GM21737 (cell line): ENCODE measurements around the gene TLL1.

ENCODE experiments used
- ATAC-seq: cut with Tn5 transposase; IDR thresholded peaks from one replicate; pipeline ENCODE4 v1.9.1; 2021; ENCODE audit warnings: mild to moderate bottlenecking, moderate library complexity; ENCODE audit not compliant: unreplicated experiment

The TLL1 gene

DNA sequence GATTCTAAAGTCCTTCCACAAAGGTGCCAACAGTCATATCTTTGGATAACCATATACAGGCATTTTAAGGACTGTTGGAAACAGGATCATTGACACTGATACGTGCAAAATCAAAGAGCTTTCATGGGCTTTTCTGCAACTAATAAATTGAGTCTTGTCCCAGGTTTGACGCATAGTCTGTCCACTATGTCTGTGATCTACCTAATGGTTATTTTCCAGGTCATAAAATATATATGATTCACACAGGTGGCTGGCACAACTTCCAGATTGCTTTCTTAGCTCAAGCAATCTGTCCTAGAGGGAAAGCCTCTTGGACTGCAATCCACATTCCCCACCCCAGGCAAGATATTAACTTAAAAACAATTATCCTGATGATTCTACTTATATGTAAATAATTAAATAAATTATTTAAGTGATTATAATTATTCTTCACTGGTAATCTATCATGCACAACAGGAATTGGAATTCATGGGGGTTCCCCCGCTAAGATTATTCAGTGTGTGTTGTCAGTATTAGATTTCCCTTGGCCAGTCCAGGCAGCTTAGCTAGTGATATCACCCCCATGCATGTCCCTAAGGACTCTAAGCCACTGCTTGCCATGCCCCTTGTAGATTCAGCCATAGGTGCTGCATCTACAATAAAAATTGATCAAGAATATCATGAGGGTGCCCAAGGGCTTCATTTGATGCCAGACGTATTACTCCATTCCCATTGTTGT, 97.8 kb downstream of the TLL1 start:
- no peak for ATAC-seq

DNA sequence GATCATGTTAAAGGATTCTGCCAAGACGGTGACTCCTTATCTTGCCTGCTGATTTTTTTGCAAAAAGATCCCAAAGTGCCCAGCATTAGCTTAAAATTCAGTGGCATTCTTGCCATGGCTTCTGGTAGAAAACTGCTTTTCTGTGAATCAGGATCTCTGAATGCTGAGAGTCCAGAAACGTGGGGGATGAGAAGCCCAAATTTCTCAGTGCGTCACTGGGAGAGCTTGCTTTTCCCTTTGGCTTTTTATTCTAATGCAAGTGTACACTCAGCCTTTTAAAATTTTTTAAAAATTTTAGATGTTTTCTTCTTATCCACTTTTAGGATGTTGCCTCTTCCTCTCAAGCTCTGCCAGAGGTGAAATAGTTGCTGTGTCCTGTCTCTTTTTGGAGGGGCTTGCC, 98.4 kb downstream of the TLL1 start:
- no peak for ATAC-seq

DNA sequence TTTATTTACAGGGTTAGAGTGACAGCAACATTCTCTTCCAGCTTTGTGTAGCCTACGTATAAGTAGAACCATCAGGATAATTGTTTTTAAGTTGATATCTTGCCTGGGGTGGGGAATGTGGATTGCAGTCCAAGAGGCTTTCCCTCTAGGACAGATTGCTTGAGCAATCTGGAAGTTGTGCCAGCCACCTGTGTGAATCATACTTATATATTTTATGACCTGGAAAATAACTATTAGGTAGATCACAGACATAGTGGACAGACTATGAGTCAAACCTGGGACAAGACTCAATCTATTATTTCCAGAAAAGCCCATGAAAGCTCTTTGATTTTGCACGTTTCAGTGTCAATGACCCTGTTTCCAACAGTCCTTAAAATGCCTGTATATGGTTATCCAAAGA, 98.9 kb downstream of the TLL1 start:
- no peak for ATAC-seq

DNA sequence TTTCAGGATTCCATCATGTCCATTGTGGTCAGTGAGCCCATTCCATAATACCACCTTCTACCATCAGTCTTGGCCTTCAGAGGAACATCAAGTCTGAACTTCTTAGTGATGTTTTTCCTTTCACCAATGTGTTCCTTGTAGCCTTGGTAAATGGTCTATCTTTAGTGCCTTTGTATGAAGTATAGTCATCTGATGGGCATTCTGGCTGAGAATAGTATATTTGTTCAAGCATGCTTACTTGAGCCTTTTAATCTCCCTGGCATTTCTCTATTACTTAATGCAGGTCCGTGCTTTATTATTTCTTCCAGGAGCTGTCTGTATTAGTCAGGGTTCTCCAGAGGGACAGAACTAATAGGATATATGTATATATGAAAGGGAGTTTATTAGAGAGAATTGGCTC, 99.7 kb downstream of the TLL1 start:
- ATAC-seq: no peak

DNA sequence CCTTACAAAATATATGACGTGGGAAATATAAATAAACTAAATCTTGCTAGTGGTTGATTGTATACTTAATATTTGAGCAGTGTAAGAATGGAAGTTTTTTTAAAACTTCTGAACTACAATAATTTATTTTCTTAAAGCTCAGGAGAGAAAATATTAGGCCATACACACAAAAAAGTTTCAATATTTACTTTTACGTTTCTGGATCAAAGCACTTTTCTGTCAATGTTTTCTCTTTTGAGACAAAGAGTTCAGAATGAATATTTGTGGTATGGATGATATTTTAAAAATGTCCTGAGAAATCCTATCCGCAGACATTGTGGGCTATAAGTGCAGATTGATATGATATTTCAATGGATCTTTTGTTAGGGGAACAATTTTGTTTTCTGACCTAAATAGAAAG, 109.9 kb downstream of the TLL1 start:
- ATAC-seq: no peak

DNA sequence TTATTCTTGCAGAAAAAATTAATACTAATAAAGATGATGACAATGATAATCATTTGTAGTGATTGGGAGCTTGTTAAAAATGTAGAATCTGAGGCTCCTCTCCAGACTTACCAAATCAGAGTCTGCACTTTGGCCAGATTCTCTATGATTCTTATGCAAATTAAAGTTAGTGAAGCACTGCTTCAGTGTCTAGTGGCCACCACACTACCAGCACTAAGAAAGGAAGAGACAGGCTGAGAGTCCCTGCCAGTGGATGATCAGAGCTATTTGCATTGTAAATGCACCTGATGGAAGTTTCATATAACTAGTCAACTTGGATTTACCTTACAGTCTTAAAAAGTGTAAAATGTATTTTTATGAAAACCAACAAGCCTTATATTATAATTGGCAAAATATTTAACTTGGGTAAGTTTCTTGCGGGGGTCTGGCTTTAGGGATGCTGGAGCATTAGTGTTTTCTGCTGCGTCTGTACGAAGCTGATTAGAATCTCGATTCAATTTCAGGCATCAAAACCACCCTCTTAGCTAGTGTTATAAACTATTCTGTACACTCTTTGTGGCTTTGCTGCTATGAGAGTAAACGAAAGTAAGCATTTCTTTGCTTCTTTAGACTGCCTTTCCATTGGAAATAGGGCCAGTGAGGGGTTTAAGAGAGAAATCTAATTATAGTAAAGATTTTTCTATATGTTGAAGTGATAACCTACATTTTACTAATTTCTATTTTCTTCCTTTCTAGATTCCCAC, 114.1 kb downstream of the TLL1 start:
- ATAC-seq: no peak

DNA sequence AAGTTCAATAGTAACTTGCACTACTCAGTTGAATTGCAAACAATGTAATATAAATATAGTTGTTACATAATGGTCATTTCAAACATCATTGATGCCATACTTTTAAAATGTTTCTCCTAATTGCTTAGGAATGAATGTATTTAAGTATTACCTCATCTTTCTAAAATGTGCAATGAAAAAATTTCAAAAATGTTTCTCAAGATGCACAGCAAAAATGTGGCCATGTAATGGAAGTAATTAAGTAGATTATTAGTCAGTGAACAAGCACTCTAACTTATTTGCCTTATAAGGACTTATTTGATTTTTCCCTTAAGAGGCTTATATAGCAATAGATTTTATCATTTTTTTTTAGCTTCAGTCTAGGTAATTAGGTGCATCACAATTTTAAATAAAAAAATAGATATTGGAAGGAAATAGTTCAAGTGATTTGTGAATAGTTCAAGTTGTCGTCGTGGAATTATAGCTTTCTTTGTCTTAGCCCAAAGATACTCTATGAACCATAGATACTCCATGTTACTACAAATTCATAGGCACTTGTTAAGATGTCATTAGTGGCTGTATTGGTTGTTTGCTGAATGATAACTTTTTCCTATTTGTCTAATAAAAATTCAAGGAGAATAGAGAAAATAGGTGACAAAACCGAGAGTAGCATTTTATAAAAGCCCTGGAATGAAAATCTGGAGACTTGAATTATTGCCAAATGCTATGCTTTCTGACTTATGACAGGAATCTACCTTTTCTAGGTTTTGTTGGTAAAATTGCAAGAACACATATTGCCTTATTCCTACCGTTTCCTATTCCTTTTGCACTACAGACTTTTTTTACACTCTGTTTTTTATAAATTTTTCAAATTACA, 118.5 kb downstream of the TLL1 start:
- ATAC-seq: no peak

DNA sequence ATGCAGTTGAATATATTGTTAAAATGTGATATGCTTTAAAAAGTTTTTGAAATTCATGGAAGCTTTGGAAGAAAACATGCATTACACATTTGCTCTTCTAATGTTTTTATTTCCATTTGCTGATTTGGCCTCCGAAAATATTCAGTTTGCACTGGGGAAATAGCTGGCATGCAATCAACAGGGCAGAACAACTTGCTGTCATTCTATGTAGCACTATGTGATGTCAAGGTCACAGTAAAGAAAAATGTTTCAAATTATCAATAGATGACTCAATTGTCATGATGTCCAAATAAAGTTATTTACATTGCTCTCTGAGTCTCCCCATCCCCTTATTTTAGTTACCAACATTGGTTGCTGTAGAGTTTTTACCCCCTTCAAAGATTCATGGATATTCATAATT, 119.2 kb downstream of the TLL1 start:
- ATAC-seq: no peak

DNA sequence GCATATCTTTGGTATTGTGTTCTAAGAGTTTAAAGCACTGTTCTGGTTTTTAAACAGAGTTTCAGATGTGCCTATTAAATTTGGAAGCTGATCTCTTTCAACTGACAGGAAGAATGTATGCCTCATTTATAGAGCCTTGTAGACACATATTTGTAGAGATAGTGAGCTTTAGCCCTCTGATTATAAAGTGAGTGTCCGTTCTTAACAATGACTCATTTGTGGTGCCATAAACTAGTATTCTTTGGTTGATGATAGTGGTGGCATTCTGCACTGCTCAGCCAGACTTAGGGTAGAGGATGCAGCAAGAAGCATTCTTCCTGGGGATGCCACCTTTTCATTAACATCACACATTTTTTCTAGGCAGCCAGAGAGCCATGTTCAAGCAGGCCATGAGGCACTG, 121.7 kb downstream of the TLL1 start:
- no peak for ATAC-seq

DNA sequence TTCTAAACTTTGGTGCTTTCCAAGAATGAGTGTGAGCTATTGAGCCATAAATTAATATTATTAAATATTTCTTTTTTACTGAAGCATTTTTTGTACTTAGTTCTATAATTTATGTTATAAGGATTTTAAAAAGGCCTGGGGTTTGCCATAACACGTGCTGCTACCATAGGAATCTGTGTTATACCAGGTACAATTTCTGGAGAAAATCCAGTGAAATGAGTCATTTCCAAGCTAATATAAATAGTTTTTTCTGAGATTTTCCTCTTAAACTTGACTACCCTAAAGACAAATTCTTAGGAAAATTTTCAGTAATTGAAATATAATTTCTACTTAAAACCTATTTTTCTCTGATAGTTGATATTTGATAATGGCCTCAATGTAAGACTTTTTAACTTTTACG, 130.8 kb downstream of the TLL1 start:
- no peak for ATAC-seq

DNA sequence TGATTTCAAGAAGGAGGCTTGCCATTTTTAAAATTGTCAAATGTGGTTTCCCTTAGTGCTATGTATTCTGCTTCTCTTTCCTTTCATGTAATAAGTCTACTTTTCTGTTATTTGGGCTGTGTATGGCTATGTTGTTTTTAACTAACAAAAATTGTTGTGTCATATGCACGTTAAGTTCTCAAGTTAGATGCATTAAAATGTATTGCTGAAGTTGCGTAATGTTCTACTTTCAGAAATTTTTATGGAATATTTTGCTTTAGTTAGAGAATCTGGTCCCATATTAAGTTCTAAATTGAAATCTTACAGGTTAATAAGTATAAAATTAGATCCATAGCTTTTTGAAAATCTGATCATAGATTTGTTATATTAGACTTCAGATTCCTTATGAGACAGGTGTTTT, 133.2 kb downstream of the TLL1 start:
- no peak for ATAC-seq

DNA sequence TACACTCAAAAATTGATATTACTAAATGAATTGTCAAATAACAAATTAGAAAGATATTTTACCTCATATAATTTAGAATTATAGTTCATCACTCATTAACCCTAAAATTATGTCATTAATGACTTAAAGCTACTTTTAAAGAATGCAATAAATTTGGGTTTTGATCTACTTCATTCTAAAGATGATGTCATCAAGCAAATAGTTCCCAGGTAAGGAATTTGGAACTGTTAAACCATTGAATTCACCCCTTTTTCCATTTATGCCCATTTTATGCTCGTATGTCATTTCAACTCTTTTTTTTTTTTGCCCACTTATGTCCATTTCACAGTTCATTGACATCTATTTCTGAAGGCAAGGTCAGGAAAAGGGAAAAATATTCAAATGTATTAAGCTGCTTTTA, 135.5 kb downstream of the TLL1 start:
- ATAC-seq: no peak

DNA sequence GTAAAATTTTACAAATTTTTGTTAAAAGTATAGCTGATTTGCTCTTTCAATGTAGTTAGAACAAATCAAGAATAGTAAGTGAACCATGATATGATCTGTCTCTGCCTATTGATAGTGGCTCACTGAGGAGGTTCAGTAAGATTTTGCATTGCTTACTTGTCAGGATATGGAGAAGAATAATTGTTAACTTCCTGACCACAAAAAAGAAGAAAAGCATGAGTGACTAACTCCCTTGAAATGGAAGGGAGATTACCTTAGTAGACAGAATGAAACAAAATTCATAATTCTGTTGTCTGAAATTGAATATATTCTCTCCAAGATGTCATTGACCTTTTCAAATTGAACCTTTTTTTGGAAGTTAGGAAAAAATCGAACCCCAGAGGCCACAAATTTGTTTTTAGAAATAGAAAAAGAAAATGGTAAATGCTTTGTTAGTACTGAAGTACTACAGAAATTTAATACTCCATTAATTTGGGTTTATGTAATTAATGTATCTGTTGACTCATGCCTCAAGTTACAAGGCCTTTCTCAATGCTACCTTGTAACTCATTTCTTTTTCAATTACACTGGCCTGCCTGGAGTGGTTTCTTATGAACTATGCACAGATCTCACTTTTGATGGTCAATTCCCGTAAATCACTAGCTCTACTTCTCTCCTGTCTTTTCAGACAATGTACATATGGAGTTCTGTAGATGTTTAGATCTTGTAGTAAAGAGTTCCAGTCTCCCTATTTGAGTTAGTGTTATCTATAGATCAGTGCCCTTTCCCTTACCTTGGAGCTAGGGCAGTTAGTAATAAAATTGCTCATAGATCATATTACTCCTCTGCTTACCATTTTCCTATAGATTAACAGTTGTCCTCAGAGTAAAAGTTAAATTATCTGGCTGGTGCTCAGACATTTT, 139.3 kb downstream of the TLL1 start:
- ATAC-seq: no peak

DNA sequence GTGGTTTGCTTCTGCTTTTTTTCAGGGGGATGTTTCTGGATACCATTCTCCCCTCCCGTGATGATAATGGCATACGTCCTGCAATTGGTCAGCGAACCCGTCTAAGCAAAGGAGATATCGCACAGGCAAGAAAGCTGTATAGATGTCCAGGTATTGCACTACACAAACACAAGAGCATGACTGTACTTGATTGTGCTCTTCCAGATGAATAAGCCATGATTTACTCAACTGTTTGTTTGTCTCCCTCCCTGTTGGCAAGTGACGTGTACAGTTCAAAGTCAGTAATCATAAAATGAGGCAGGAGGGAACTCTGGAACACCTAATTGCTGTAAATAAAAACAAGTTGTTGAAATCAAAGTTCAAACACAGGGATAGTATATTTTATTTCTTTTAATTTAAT, 141.4 kb downstream of the TLL1 start:
- no peak for ATAC-seq

DNA sequence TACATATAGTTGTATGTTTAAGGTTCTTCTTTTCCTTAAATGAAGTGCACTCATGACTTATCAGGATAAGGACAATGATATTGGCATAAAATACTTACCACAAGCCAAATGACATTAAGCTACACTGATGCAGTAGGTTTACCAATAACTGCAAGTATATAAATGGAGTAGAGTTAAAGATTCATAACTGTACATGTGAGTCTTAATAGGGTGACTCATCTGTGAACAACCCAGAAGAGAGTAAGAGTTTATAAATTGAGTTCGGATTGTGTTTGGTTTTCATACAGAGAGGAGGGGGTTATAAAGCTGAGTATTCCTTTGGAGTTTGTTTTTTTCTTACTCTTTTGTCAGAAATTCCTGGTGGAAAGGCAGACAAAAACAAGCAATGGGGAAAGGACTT, 144.8 kb downstream of the TLL1 start:
- ATAC-seq: no peak

DNA sequence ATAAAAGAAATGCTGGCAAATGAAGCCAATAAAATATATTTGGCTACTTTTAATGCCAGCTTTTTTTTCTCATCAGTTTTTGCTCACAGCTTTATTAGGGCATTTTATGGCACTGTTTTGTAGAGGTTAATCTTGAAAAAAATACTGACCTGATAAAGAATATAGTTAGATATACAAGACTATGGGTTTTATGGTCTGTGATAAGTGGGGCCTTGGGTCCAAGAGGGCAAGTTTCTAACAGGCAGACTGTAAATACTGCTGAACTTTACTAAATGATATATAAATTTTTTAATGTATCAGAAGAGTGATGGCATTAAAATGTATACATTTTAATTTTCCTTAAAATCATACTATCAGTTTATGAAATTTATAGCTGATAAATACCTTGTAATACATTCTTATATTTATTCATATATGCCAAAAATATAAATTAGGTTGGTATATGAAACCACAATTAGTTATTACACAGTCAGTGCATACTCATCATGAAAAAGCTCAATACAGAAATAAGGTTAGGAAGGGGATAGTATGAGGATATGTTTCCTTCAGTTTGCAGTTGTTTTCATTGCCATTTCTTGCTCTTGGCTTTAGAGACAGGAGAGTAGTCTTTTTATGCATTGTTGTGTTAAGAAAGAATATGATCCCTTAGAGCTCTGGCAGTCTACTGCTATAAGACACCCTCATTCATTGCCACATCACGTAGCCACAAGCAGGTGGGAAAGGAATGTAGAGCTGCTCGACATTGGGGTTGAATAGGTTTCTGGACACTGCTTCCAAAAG, 146.6 kb downstream of the TLL1 start:
- ATAC-seq: no peak

DNA sequence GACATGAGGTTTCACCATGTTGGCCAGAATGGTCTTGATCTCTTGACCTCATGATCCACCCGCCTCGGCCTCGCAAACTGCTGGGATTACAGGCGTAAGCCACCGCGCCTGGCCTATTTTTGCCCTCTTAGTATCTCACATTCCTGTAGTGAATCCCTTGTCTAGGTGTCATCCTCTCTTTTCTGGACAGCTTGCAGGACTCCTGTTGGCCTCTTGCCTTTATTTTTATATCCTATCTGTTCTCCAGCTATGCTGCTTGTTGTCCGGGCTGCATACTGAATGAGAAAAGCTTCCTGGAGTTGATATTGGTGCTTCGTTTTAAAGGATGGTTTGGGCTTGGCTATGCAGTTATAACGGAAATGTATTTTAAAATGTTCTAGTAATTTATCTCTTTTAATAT, 148.6 kb downstream of the TLL1 start:
- ATAC-seq: no peak

DNA sequence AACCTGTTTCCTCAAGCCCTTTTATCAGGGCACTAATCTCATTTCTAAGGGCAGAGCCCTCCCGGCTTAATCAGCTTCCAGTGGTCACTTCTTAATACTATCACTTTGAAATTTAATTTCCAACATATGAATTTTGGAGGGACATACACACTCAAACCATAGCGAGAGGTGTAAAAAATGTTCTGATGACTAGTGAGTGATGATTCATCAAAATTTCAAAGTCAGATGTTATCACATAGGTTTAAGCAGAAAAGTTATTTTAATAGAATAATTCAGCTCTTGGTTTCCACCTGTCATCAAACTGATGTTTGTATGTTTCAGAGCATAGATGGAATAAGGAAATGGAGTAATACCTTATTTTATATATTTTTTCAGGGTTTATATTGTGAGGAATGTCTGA, 161.9 kb downstream of the TLL1 start:
- no peak for ATAC-seq

DNA sequence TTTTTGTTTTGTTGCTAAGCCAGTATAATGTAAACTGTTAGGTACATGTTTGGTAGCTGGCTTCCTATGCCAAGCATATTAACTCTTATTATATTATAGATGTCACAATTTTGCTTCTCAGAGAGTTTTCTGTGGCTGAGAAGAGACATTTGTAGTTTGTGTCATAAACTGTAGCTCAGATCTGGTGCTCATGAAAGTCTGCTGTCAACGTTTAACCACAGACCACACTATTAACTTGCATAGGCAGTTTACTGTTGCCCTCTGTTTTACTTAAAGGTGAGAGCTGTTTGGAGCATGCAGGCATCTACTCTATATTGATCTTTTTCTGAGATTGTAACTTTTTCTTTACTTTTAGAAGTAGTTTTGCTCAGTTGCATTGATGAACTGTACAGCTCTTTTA, 166.8 kb downstream of the TLL1 start:
- ATAC-seq: no peak

DNA sequence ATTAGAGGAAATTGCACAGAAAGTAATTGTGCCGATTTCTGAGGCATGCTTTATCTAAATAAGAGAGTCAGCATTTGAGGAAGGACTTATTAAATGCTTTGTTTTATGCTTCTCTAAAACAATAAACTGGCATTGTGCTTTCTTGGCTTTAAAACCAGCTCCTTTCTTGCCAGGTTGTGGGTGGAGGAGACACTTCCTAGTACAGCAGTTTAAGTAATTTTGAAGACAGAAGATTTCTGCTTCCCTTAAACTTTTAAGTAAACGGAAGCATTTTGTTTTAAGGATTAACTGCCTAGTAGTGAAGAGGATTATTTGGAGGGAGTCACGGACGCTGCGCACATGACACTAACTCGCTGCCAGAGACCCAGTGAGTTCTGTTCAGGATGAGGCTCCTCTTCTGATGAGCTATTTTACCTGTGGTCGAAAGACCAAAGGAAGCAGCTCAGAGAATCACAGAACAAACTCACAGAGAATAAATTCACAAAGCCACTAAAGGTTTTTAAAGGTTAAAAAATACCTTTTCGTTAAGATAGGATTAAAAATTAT, 169.5 kb downstream of the TLL1 start:
- ATAC-seq: no peak
